Epithelial cell of proximal tubule (primary cell): Measurements from ENCODE around the gene L1TD1. TPM values are rescaled to one million over a fixed set of nuclear protein-coding genes. Genes with fewer than 3 reads are reported as not detected.
"Not testable (repeated sequence)": the region's sequence is repeated elsewhere in the genome, so short reads cannot be mapped to it uniquely, and the experiment has no call there.

Experiments used
- DNase-seq: peaks from one replicate; pipeline ENCODE4 v3.0.0-alpha.2; 2011; ENCODE audit warnings: low read depth
- H3K4me3 ChIP-seq: 2 replicates; pipeline ENCODE4 v1.5.1; 2011; ENCODE audit warnings: low read depth, mild to moderate bottlenecking, low read length
- CTCF ChIP-seq: conservative IDR thresholded peaks from 2 replicates; pipeline ENCODE4 v1.5.1; 2012; ENCODE audit warnings: low read depth, mild to moderate bottlenecking, low read length
- total RNA-seq: library from RNA; depleted of rRNA; stranded (reverse); fragments of >200 nt; gene quantifications from 2 replicates; pipeline ENCODE4 v1.2.3, GENCODE V29; 2015

L1TD1 gene
- total RNA-seq, 1 donor from 2014 or later: 1.0 TPM

- no peak for DNase-seq
- H3K4me3 ChIP-seq: no peak overlapping the region
- TF ChIP-seq CTCF: no peak
Measured at GRCh38 chr1:62178372-62178771, 16.3 kb upstream of the L1TD1 start.

DNA sequence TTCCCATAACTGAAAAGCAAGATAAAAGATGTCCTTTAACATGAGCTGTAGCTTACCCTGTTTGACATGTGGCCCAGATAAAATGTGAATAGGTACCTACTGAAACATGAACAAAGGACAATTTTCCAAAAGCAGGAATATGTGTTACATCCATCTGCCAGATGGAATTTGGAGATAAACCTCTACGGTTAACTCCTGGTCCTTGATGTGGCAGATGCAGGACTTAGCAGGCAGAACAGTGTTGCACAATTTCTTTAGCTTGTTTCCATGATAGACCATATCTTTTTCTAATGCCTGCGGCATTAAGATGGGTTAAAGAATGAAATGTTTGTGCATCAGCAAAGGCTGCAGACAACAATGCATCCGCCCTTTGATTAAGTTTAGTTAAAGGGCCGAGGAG, 14.6 kb upstream of the L1TD1 start:
- H3K4me3 ChIP-seq, DNase-seq: not testable (repeated sequence)

GRCh38 chr1:62180639-62181038, 14.0 kb upstream of the L1TD1 start:
- no peak overlapping the region for H3K4me3 ChIP-seq
- DNase-seq: no peak
- TF ChIP-seq CTCF: no peak

GRCh38 chr1:62181532-62181931, 13.1 kb upstream of the L1TD1 start:
- TF ChIP-seq CTCF: no peak
- DNase-seq: no peak
- H3K4me3 ChIP-seq: no peak overlapping the region

DNA sequence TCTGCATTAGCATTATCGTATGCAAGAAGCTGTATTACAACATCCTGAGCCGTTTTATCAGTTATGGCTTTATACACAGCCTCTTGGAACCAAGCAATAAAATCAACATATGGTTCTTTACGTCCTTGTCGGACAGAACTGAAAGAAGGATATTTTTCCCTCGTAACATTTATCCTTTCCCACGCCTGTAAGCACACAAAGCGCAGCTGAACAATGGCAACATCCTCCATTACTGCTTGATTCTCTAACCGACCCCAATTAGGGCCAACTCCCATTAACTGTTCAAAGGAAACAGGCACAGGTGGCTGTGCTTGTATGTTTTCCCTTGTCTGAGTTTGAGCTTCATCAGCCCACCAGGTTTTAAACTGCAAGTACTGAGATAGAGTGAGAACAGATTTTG, 12.5 kb upstream of the L1TD1 start:
- H3K4me3 ChIP-seq, DNase-seq: not testable (repeated sequence)

- not testable (repeated sequence) for DNase-seq, H3K4me3 ChIP-seq
Measured at GRCh38 chr1:62183164-62184020, 11.3 kb upstream of the L1TD1 start.

- no peak for DNase-seq
- no peak for TF ChIP-seq CTCF
- no peak overlapping the region for H3K4me3 ChIP-seq
Measured at GRCh38 chr1:62184336-62184735, 10.3 kb upstream of the L1TD1 start.

DNA sequence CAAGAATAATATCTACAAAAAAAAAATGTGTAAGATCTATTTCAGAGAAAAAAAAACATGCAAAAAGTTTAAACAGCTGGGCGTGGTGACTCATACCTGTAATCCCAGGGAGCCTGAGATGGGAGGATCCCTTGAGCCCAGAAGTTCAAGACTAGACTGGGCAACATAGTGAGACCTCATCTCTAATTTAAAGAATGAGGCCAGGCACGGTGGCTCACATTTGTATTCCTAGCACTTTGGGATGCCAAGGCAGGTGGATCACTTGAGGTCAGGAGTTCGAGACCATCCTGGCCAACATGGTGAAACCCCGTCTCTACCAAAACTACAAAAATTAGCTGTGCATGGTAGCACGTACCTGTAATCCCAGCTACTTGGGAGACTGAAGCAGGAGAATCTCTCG, 9.4 kb upstream of the L1TD1 start:
- DNase-seq: not testable (repeated sequence)

DNA sequence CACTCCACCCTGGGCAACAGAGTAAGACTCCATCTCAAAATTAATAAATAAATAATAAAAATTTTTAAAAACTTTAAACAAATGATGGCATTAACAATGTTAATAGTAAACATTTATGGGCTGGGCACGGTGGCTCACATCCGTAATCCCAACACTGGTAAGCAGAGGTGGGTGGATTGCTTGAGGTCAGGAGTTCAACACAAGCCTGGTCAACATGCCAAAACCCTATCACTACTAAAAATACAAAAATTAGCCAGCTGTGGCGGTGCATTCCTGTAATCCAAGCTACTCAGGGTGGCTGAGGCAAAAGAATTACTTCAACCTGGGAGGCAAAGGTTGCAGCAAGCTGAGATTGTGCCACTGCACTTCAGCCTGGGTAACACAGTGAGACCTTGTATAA, 9.0 kb upstream of the L1TD1 start:
- no peak for DNase-seq
- no peak overlapping the region for H3K4me3 ChIP-seq
- TF ChIP-seq CTCF: no peak

More for the DNA sequence above, 9.4 kb upstream of the L1TD1 start:
- not testable (repeated sequence) for H3K4me3 ChIP-seq
